H1 (cell line): ENCODE data around the gene PARP15. TPM values are rescaled to one million over a fixed set of nuclear protein-coding genes. Genes with fewer than 3 reads are reported as not detected.

Experiments used
- CTCF ChIA-PET: fragments of 300-600 bp; sonication (Branson Sonifier 250); formaldehyde crosslinking; loops from one replicate; lab custom pipeline; 2021; ENCODE audit not compliant: partially characterized antibody; lab: Charles Lee
- POLR2A ChIA-PET: fragments of 300-600 bp; sonication (Branson Sonifier 250); formaldehyde crosslinking; loops from one replicate; lab custom pipeline; 2021; ENCODE audit warnings: inconsistent platforms; ENCODE audit not compliant: partially characterized antibody; lab: Charles Lee
- DNase-seq, 2 experiments: peaks; one replicate each; pipeline versions ENCODE4 v3.0.0 to v3.0.0-alpha.2; 2010 to 2022; ENCODE audit warnings: low spot score in 2 of 2, low read depth in 1 of 2, mixed read lengths in 1 of 2
- FAIRE-seq: peaks from 2 replicates; lab custom pipeline; 2011; peaks lifted over from hg19 to GRCh38; lab: Jason Lieb, UNC
- H2AFZ ChIP-seq: 2 replicates; pipeline ENCODE4 v1.8.1; 2012; ENCODE audit warnings: low read length, inconsistent platforms
- H2AK5ac ChIP-seq: 2 replicates; pipeline ENCODE4 v1.6.1; 2013; ENCODE audit warnings: low read depth, low read length
- H2BK120ac ChIP-seq: replicated peaks from 2 replicates; pipeline ENCODE3; 2013; ENCODE audit warnings: low read depth, low read length, inconsistent platforms
- H2BK12ac ChIP-seq: 2 replicates; pipeline ENCODE4 v1.6.1; 2013; ENCODE audit warnings: low read depth, low read length
- H2BK15ac ChIP-seq: 2 replicates; pipeline ENCODE4 v1.6.1; 2013; ENCODE audit warnings: low read length
- H2BK20ac ChIP-seq: 2 replicates; pipeline ENCODE4 v1.6.1; 2013; ENCODE audit warnings: low read length
- H2BK5ac ChIP-seq: 2 replicates; pipeline ENCODE4 v1.6.1; 2013; ENCODE audit warnings: low read depth, low read length
- H3K14ac ChIP-seq: 2 replicates; pipeline ENCODE4 v1.6.1; 2013; ENCODE audit warnings: inconsistent platforms; ENCODE audit not compliant: insufficient read length
- H3K18ac ChIP-seq: 2 replicates; pipeline ENCODE4 v1.6.1; 2013; ENCODE audit warnings: low read length; ENCODE audit errors: extremely low read depth
- H3K23ac ChIP-seq: 2 replicates; pipeline ENCODE4 v1.6.1; 2013; ENCODE audit warnings: inconsistent platforms; ENCODE audit not compliant: insufficient read length
- H3K23me2 ChIP-seq: 2 replicates; pipeline ENCODE4 v1.6.1; 2013; ENCODE audit warnings: low read depth, low read length
- H3K27ac ChIP-seq: 2 replicates; pipeline ENCODE4 v1.6.1; 2011; ENCODE audit warnings: low read depth, low read length, inconsistent platforms
- H3K27me3 ChIP-seq, 4 experiments: replicated peaks in 1 of 4; 1 replicate in 1 of 4; 2 replicates in 3 of 4; pipeline versions ENCODE4 v1.6.1 to v1.8.1; 2011 to 2013; ENCODE audit warnings: low read length in 3 of 4, mild to moderate bottlenecking in 3 of 4, inconsistent platforms in 2 of 4, mixed read lengths in 2 of 4, moderate library complexity in 1 of 4; ENCODE audit not compliant: control insufficient read depth in 3 of 4, insufficient read depth in 3 of 4; ENCODE audit errors: extremely low read depth in 1 of 4
- H3K36me3 ChIP-seq, 4 experiments: 2 replicates each; pipeline versions ENCODE4 v1.6.1 to v1.8.1; 2011 to 2013; ENCODE audit warnings: mild to moderate bottlenecking in 4 of 4, low read length in 3 of 4, moderate library complexity in 2 of 4, control low read depth in 1 of 4, inconsistent platforms in 1 of 4; ENCODE audit not compliant: insufficient read depth in 4 of 4, control insufficient read depth in 2 of 4
- H3K4ac ChIP-seq: replicated peaks from 2 replicates; pipeline ENCODE3; 2013; ENCODE audit warnings: low read length, low read depth, mixed read lengths, inconsistent platforms; ENCODE audit not compliant: insufficient read length
- H3K4me1 ChIP-seq, 4 experiments: replicated peaks in 1 of 4; 1 replicate in 1 of 4; 2 replicates in 3 of 4; pipeline versions ENCODE4 v1.6.1 to v1.8.1; 2011 to 2013; ENCODE audit warnings: low read length in 3 of 4, inconsistent platforms in 2 of 4, mixed read lengths in 1 of 4; ENCODE audit not compliant: insufficient read depth in 4 of 4, control insufficient read depth in 3 of 4
- H3K4me2 ChIP-seq, 2 experiments: 2 replicates each; pipeline versions ENCODE4 v1.6.1 to v1.8.1; 2011 to 2013; ENCODE audit warnings: low read depth in 2 of 2, low read length in 2 of 2, control low read depth in 1 of 2, inconsistent platforms in 1 of 2, mild to moderate bottlenecking in 1 of 2; ENCODE audit not compliant: insufficient read depth in 1 of 2
- H3K4me3 ChIP-seq, 4 experiments: fragments of 200-600, 300-600 bp in 1 of 4; sonication (generic), shearing (Covaris generic), sonication (Bioruptor Twin) in 1 of 4; 2 replicates each; pipeline versions ENCODE4 v1.5.1 to v1.8.1; 2011 to 2016; ENCODE audit warnings: low read length in 4 of 4, low read depth in 3 of 4, control low read depth in 2 of 4, inconsistent platforms in 2 of 4, mild to moderate bottlenecking in 2 of 4, mixed read lengths in 1 of 4, moderate library complexity in 1 of 4; ENCODE audit not compliant: insufficient read depth in 2 of 4; ENCODE audit errors: extremely low read depth in 1 of 4
- H3K56ac ChIP-seq: replicated peaks from 2 replicates; pipeline ENCODE3; 2013; ENCODE audit warnings: low read depth, mild to moderate bottlenecking, mixed read lengths, low read length, inconsistent platforms; ENCODE audit not compliant: insufficient read length
- H3K79me1 ChIP-seq: 2 replicates; pipeline ENCODE4 v1.6.1; 2013; ENCODE audit warnings: low read depth, low read length, control low read depth
- H3K79me2 ChIP-seq, 2 experiments: 2 replicates each; pipeline versions ENCODE4 v1.6.1 to v1.8.1; 2012 to 2013; ENCODE audit warnings: low read length in 2 of 2, mild to moderate bottlenecking in 2 of 2, inconsistent platforms in 1 of 2; ENCODE audit not compliant: insufficient read depth in 2 of 2, control insufficient read depth in 1 of 2
- H3K9ac ChIP-seq, 4 experiments: replicated peaks in 1 of 4; 1 replicate in 1 of 4; 2 replicates in 3 of 4; pipeline versions ENCODE4 v1.6.1 to v1.8.1; 2011 to 2013; ENCODE audit warnings: low read depth in 3 of 4, low read length in 3 of 4, control low read depth in 2 of 4, mild to moderate bottlenecking in 2 of 4, moderate library complexity in 2 of 4, inconsistent platforms in 1 of 4; ENCODE audit errors: extremely low read depth in 1 of 4
- H3K9me3 ChIP-seq, 2 experiments: 2 replicates each; pipeline versions ENCODE4 v1.6.1 to v1.8.1; 2012 to 2013; ENCODE audit warnings: mild to moderate bottlenecking in 2 of 2, moderate library complexity in 2 of 2, control low read depth in 1 of 2, inconsistent platforms in 1 of 2, low read depth in 1 of 2, low read length in 1 of 2, mixed read lengths in 1 of 2; ENCODE audit not compliant: insufficient read depth in 2 of 2
- H4K20me1 ChIP-seq, 2 experiments: replicated peaks in 1 of 2; 2 replicates each; pipeline versions ENCODE3 to v1.8.1; 2011 to 2013; ENCODE audit warnings: inconsistent platforms in 2 of 2, low read length in 2 of 2, mild to moderate bottlenecking in 1 of 2; ENCODE audit not compliant: insufficient read depth in 2 of 2, control insufficient read depth in 1 of 2
- H4K5ac ChIP-seq: 2 replicates; pipeline ENCODE4 v1.6.1; 2013; ENCODE audit warnings: low read length, low read depth, mixed read lengths, inconsistent platforms; ENCODE audit not compliant: insufficient read length
- H4K8ac ChIP-seq: 2 replicates; pipeline ENCODE4 v1.8.0; 2013; ENCODE audit warnings: mild to moderate bottlenecking, moderate library complexity, low read length, inconsistent platforms; ENCODE audit not compliant: insufficient read depth; ENCODE audit errors: extremely low read depth
- H4K91ac ChIP-seq: replicated peaks from 2 replicates; pipeline ENCODE3; 2013; ENCODE audit warnings: low read length, mixed read lengths, inconsistent platforms; ENCODE audit not compliant: insufficient read length
- CBX8 ChIP-seq: fragments of 300-800, 300-1000 bp; sonication (generic); IDR thresholded peaks from 2 replicates; pipeline ENCODE4 v1.7.1; 2016; ENCODE audit warnings: low read depth, low read length, borderline replicate concordance
- FOSL1 ChIP-seq: IDR thresholded peaks from 2 replicates; pipeline ENCODE4 v1.6.1; 2011; ENCODE audit warnings: mild to moderate bottlenecking, low read depth, low read length, moderate library complexity; ENCODE audit not compliant: insufficient read depth
- HDAC6 ChIP-seq: IDR thresholded peaks from one replicate; pipeline ENCODE4 v1.7.1; 2012; ENCODE audit warnings: low read depth, mild to moderate bottlenecking, inconsistent platforms, low read length, moderate library complexity
- JUN ChIP-seq: IDR thresholded peaks from 2 replicates; pipeline ENCODE4 v1.6.1; 2011; ENCODE audit warnings: low read depth, mild to moderate bottlenecking, improper control_type of control experiment, low read length
- MAFK ChIP-seq: IDR thresholded peaks from 2 replicates; pipeline ENCODE4 v1.6.1; 2012; ENCODE audit warnings: low read depth, mild to moderate bottlenecking, improper control_type of control experiment, low read length
- PHF8 ChIP-seq: fragments of 200-600 bp; sonication (generic); conservative IDR thresholded peaks from 2 replicates; pipeline ENCODE4 v1.7.1; 2012; ENCODE audit warnings: low read depth, mild to moderate bottlenecking, inconsistent platforms, low read length, moderate library complexity
- SP1 ChIP-seq: IDR thresholded peaks from 2 replicates; pipeline ENCODE4 v1.6.1; 2011; ENCODE audit warnings: low read depth, low read length
- TCF12 ChIP-seq: IDR thresholded peaks from 2 replicates; pipeline ENCODE4 v1.6.1; 2011; ENCODE audit warnings: low read depth, mild to moderate bottlenecking, low read length
- WGBS, 2 experiments: shearing (Covaris generic) in 1 of 2; methylation state at CpG; one replicate each; pipeline versions ENCODE4 v1.1.6 to v1.1.7; 2013 to 2015; ENCODE audit warnings: low lambda C conversion rate in 2 of 2, mixed read lengths in 2 of 2, inconsistent platforms in 1 of 2, low coverage in 1 of 2, missing lambda C conversion rate in 1 of 2; ENCODE audit not compliant: insufficient replicate concordance in 2 of 2, insufficient coverage in 1 of 2, insufficient read length in 1 of 2; ENCODE audit errors: extremely low coverage in 1 of 2, missing lambda C conversion rate in 1 of 2; 5-methylcytosine and 5-hydroxymethylcytosine counted together
- polyA plus RNA-seq, 7 experiments: library from polyadenylated mRNA; depleted of rRNA in 3 of 7; stranded (reverse) in 5 of 7; unstranded in 2 of 7; fragments of >200 nt in 5 of 7; fragments of 200-250 nt in 2 of 7; gene quantifications; 1 replicate in 5 of 7; 2 replicates in 1 of 7; 4 replicates in 1 of 7; pipeline versions ENCODE4 v1.2.1 to v1.2.3, GENCODE V29; 2011 to 2013; ENCODE audit warnings: missing spikeins in 2 of 7, mixed read lengths in 2 of 7
- total RNA-seq: library from RNA; stranded (reverse); fragmentation: NEBNext Ultra II Directional; extraction: Animal tissue kit (Norgen Biotek cat#: 25700); gene quantifications from 2 replicates; pipeline ENCODE4 v1.2.1, GENCODE V29; 2021
- TF ChIP-seq, protein P1 (sequence below): IDR thresholded peaks from 2 replicates; pipeline ENCODE4 v1.6.1; 2012; ENCODE audit warnings: low read length, inconsistent platforms

The PARP15 gene
- total and polyA plus RNA-seq, 2 of the 8 experiments (the other 6 are each of a cell fraction or from before 2014, with no cell fraction given): 0.37 to 0.45 TPM

GRCh38 chr3:122621112-122621511 is 43.7 kb downstream of the PARP15 start:
- DNase-seq: no peak
- WGBS, 2 experiments: 83% methylated on average over 3 of the region's 3 CpGs; no CpG with 5 or more reads in 1 of the 2 experiments
- Histone ChIP-seq H2BK20ac (no peak overlapping the region), H3K27me3 (no peaks in the 10 kb centered on the region), H3K4me2 (no peak overlapping the region), H3K4me3 (no peak overlapping the region), H3K4ac (no peak overlapping the region), H3K56ac (no peak overlapping the region), H4K20me1 (no peaks in the 10 kb centered on the region), H3K23ac (no peak overlapping the region), H4K91ac (no peak overlapping the region), H3K36me3 (no peaks in the 10 kb centered on the region), H4K5ac (no peak overlapping the region)
- FAIRE-seq: no peak
- POLR2A ChIA-PET: no interaction called here
- TF ChIP-seq MAFK (no peak), TCF12 (no peak), PHF8 (no peak), SP1 (no peak), HDAC6 (no peak), JUN (no peak), FOSL1 (no peak), CBX8 (no peak)
- TF ChIP-seq, protein P1, sequence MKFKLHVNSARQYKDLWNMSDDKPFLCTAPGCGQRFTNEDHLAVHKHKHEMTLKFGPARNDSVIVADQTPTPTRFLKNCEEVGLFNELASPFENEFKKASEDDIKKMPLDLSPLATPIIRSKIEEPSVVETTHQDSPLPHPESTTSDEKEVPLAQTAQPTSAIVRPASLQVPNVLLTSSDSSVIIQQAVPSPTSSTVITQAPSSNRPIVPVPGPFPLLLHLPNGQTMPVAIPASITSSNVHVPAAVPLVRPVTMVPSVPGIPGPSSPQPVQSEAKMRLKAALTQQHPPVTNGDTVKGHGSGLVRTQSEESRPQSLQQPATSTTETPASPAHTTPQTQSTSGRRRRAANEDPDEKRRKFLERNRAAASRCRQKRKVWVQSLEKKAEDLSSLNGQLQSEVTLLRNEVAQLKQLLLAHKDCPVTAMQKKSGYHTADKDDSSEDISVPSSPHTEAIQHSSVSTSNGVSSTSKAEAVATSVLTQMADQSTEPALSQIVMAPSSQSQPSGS: no peak
- TF ChIP-seq, all 59 proteins: peak for 0
- no peak overlapping the region for H4K8ac ChIP-seq
- no peak overlapping the region for H2BK5ac ChIP-seq
- no peak overlapping the region for H2AFZ ChIP-seq
- no peaks in the 10 kb centered on the region for H3K9me3 ChIP-seq
- no peak overlapping the region for H2AK5ac ChIP-seq
- H3K9ac ChIP-seq: no peak overlapping the region
- H3K14ac ChIP-seq: no peak overlapping the region
- H3K18ac ChIP-seq: no peak overlapping the region
- CTCF ChIA-PET: interaction anchor here (0.6 to 1.7 kb wide), 6 partner anchors 9 to 228 kb away, joined by 3 to 6 read pairs (median 3); no protein-coding TSS in a partner anchor
- H3K4me1 ChIP-seq: no peaks in the 10 kb centered on the region
- no peak overlapping the region for H3K27ac ChIP-seq
- no peaks in the 10 kb centered on the region for H3K79me2 ChIP-seq
- no peaks in the 10 kb centered on the region for H3K23me2 ChIP-seq
- H2BK12ac ChIP-seq: no peak overlapping the region
- H2BK15ac ChIP-seq: no peak overlapping the region
- no peak overlapping the region for H2BK120ac ChIP-seq
- H3K79me1 ChIP-seq: no peaks in the 10 kb centered on the region
